ENCODE results near the gene KCTD15. TPM values are rescaled to one million over a fixed set of nuclear protein-coding genes. Genes with fewer than 3 reads are reported as not detected.

Gene KCTD15
- total and polyA plus RNA-seq, 2 donors (not counting 1 experiment from before 2014, with no cell fraction given): 0.54 to 0.81 TPM

GRCh38 chr19:33844478-33844877, 47.8 kb downstream of the KCTD15 start:
- ChIA-PET CTCF (interaction anchor here (1.0 kb wide), 1 partner anchor 66 kb away, joined by 4 read pairs; no protein-coding TSS in a partner anchor), POLR2A (no interaction called here)
- peaks cover 50% of the 10 kb centered on the region for H3K27me3 Mint-ChIP-seq
- intact Hi-C loops (cut with micrococcal nuclease): no loop called here
- TF ChIP-seq EZH2 (IDR thresholded peaks at IDR 0.05; ENCODE audit: borderline replicate concordance, insufficient read depth, low read depth, low read length, poor library complexity, severe bottlenecking) (no peak), CTCF (IDR thresholded peaks at IDR 0.05) (no peak)
- H3K79me2 ChIP-seq (ENCODE audit: control insufficient read depth, insufficient read depth, low read length): no peaks in the 10 kb centered on the region
- H3K4me3 Mint-ChIP-seq: no peak overlapping the region
- H4K20me1 ChIP-seq (ENCODE audit: control insufficient read depth, insufficient read depth, low read length, poor library complexity, severe bottlenecking): no peaks in the 10 kb centered on the region
- ATAC-seq (ENCODE audit: low read depth) (no peak), DNase-seq (no peak)
- no peaks in the 10 kb centered on the region for H3K36me3 ChIP-seq (replicated peaks in 1 of 2; ENCODE audit: control extremely low read depth in 1 of 2, control insufficient read depth in 1 of 2, extremely low read depth in 1 of 2, insufficient read depth in 2 of 2, low read length in 1 of 2)
- peaks cover 4% of the 10 kb centered on the region for H3K9me3 Mint-ChIP-seq (ENCODE audit: insufficient read depth)
- H3K27me3 ChIP-seq (replicated peaks in 1 of 4; ENCODE audit: control extremely low read depth in 1 of 4, control insufficient read depth in 3 of 4, insufficient read depth in 4 of 4, low read length in 3 of 4): peaks cover 0 to 17% (median 0%) of the 10 kb centered on the region in 4 experiments
- no peak overlapping the region for H3K4me2 ChIP-seq (replicated peaks; ENCODE audit: low read depth, low read length, poor library complexity, severe bottlenecking)
- no peak overlapping the region for H3K27ac ChIP-seq (ENCODE audit: low read length in 2 of 2)
- no peak overlapping the region for H3K9ac ChIP-seq (ENCODE audit: low read length)
- no peaks in the 10 kb centered on the region for H3K4me1 Mint-ChIP-seq
- no peaks in the 10 kb centered on the region for H3K4me1 ChIP-seq (ENCODE audit: control insufficient read depth in 2 of 2, insufficient read depth in 2 of 2, low read length in 2 of 2)
- whole genome bisulfite sequencing (ENCODE audit: insufficient coverage): 90% methylated on average over 2 of the region's 3 CpGs
- H3K4me3 ChIP-seq (ENCODE audit: control extremely low read depth in 1 of 5, extremely low read depth in 1 of 5, insufficient read depth in 1 of 5, low read depth in 2 of 5, low read length in 4 of 5): no peak overlapping the region
- no peak overlapping the region for H2AFZ ChIP-seq (ENCODE audit: insufficient read depth, low read depth, low read length, poor library complexity, severe bottlenecking)
- peaks cover 0 to 8% (median 0%) of the 10 kb centered on the region in 3 donors for H3K9me3 ChIP-seq (ENCODE audit: control extremely low read depth in 1 of 3, control insufficient read depth in 2 of 3, insufficient read depth in 1 of 3, low read length in 2 of 3)
- H3K27ac Mint-ChIP-seq: no peak overlapping the region

- no peaks in the 10 kb centered on the region for H4K20me1 ChIP-seq (ENCODE audit: control insufficient read depth, insufficient read depth, low read length, poor library complexity, severe bottlenecking)
- Mint-ChIP-seq H3K4me1 (no peaks in the 10 kb centered on the region), H3K9me3 (ENCODE audit: insufficient read depth) (peaks cover 9% of the 10 kb centered on the region), H3K27ac (no peak overlapping the region), H3K27me3 (peaks cover 49% of the 10 kb centered on the region), H3K4me3 (no peak overlapping the region)
- intact Hi-C loops (cut with micrococcal nuclease): no loop called here
- WGBS (ENCODE audit: insufficient coverage): no CpG with 5 or more reads among the region's 2 CpGs
- H3K79me2 ChIP-seq (ENCODE audit: control insufficient read depth, insufficient read depth, low read length): no peaks in the 10 kb centered on the region
- no peak for ATAC-seq (ENCODE audit: low read depth)
- H3K4me1 ChIP-seq (ENCODE audit: control insufficient read depth in 2 of 2, insufficient read depth in 2 of 2, low read length in 2 of 2): no peaks in the 10 kb centered on the region
- peaks cover 0 to 20% (median 0%) of the 10 kb centered on the region in 4 experiments for H3K27me3 ChIP-seq (replicated peaks in 1 of 4; ENCODE audit: control extremely low read depth in 1 of 4, control insufficient read depth in 3 of 4, insufficient read depth in 4 of 4, low read length in 3 of 4)
- H3K36me3 ChIP-seq (replicated peaks in 1 of 2; ENCODE audit: control extremely low read depth in 1 of 2, control insufficient read depth in 1 of 2, extremely low read depth in 1 of 2, insufficient read depth in 2 of 2, low read length in 1 of 2): no peaks in the 10 kb centered on the region
- H3K4me3 ChIP-seq (ENCODE audit: control extremely low read depth in 1 of 5, extremely low read depth in 1 of 5, insufficient read depth in 1 of 5, low read depth in 2 of 5, low read length in 4 of 5): no peak overlapping the region
- H2AFZ ChIP-seq (ENCODE audit: insufficient read depth, low read depth, low read length, poor library complexity, severe bottlenecking): no peak overlapping the region
- ChIA-PET CTCF (interaction anchor here (1.0 kb wide), 1 partner anchor 68 kb away, joined by 4 read pairs; no protein-coding TSS in a partner anchor), POLR2A (no interaction called here)
- H3K27ac ChIP-seq (ENCODE audit: low read length in 2 of 2): no peak overlapping the region
- no peak for DNase-seq
- H3K9me3 ChIP-seq (ENCODE audit: control extremely low read depth in 1 of 3, control insufficient read depth in 2 of 3, insufficient read depth in 1 of 3, low read length in 2 of 3): peaks cover 0 to 13% (median 0%) of the 10 kb centered on the region in 3 donors
- no peak for TF ChIP-seq EZH2 (IDR thresholded peaks at IDR 0.05; ENCODE audit: borderline replicate concordance, insufficient read depth, low read depth, low read length, poor library complexity, severe bottlenecking)
- no peak for TF ChIP-seq CTCF (IDR thresholded peaks at IDR 0.05)
- H3K9ac ChIP-seq (ENCODE audit: low read length): no peak overlapping the region
- H3K4me2 ChIP-seq (replicated peaks; ENCODE audit: low read depth, low read length, poor library complexity, severe bottlenecking): no peak overlapping the region
Observed at GRCh38 chr19:33845498-33845897, 48.8 kb downstream of the KCTD15 start.
